Tibial artery (tissue), 4 donors: ENCODE results near the gene RERG.

Experiments
- DNase-seq, 2 donors: peaks; one replicate each; pipeline ENCODE4 v3.0.0-alpha.2; 2019
- H3K27ac ChIP-seq, 2 donors: fragments of 200-600 bp; sonication (generic) in 1 of 2; 1 replicate in 1 of 2; 2 replicates in 1 of 2; pipeline ENCODE4 v1.5.1; 2018 to 2019; ENCODE audit warnings: mild to moderate bottlenecking in 1 of 2
- H3K27me3 ChIP-seq, 2 donors: fragments of 200-600 bp; sonication (generic) in 1 of 2; one replicate each; pipeline versions ENCODE4 v1.5.1 to v1.6.0; 2016 to 2019
- H3K36me3 ChIP-seq, 3 donors: fragments of 200-600 bp; sonication (generic) in 2 of 3; one replicate each; pipeline ENCODE4 v1.5.1; 2016 to 2019; ENCODE audit warnings: mild to moderate bottlenecking in 2 of 3
- H3K4me1 ChIP-seq, 4 donors: fragments of 200-600 bp; sonication (generic) in 2 of 4; 1 replicate in 3 of 4; 2 replicates in 1 of 4; pipeline ENCODE4 v1.5.1; 2016 to 2019
- H3K4me3 ChIP-seq, 2 donors: fragments of 200-600 bp; sonication (generic) in 1 of 2; 1 replicate in 1 of 2; 2 replicates in 1 of 2; pipeline ENCODE4 v1.5.1; 2018 to 2019; ENCODE audit warnings: mild to moderate bottlenecking in 2 of 2
- H3K9me3 ChIP-seq, 3 donors: fragments of 200-600 bp; sonication (generic) in 1 of 3; one replicate each; pipeline ENCODE4 v1.5.1; 2016 to 2019
- CTCF ChIP-seq, 2 experiments: fragments of 200-600 bp in 1 of 2; fragments of 450-650 bp in 1 of 2; IDR thresholded peaks; one replicate each; pipeline ENCODE4 v1.5.1; 2017 to 2019; ENCODE audit warnings: antibody characterized with exemption in 2 of 2, mild to moderate bottlenecking in 1 of 2, moderate library complexity in 1 of 2
- intact Hi-C: fragments of 100-400 bp; cut with DNase I; formaldehyde crosslinking; loops from one replicate; pipeline ENCODE4 v1.15.0; 2023; ENCODE audit warnings: low total_unique reads

The RERG gene

GRCh38 chr12:15208871-15209656 lies 12.2 kb downstream of the RERG start:
- intact Hi-C loops, result no loop called here
- H3K4me3 ChIP-seq, result no peak overlapping the region

DNA sequence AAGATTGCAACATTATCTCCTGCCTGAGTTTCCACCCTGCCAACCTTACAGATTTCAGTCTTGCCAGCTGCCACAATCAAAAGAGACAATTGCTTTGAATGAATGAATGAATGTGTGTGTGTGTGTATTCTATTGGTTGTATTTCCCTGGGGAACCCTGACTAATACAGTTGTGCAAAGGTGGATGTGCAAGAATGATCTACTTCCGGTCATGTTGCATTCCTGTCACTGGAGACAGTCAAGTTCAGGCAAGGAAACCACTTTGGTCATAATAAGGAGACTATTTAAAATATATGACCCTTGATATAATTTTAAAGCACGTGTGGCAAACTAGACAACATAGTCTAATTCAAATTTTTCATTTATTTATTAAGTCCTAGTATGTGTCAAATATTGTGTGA lies 13.1 kb downstream of the RERG start:
- no peaks in the 10 kb centered on the region for H3K36me3 ChIP-seq
- peak; percentile 46 to 58 for TF ChIP-seq CTCF (IDR thresholded peaks at IDR 0.05)
- H3K27ac ChIP-seq, result peak overlapping the region; percentile 80 to 81
- intact Hi-C loops, result no loop called here
- H3K4me3 ChIP-seq, result no peak overlapping the region
- peaks cover 0 to 95% (median 47%) of the 10 kb centered on the region in 4 donors for H3K4me1 ChIP-seq
- no peak for DNase-seq
- H3K27me3 ChIP-seq, result no peaks in the 10 kb centered on the region
- no peaks in the 10 kb centered on the region for H3K9me3 ChIP-seq

More at GRCh38 chr12:15208871-15209656, 12.2 kb downstream of the RERG start:
- Histone ChIP-seq H3K27ac (peak overlapping the region; percentile 80 to 81), H3K4me1 (peaks cover 0 to 95% (median 54%) of the 10 kb centered on the region in 4 donors), H3K9me3 (no peaks in the 10 kb centered on the region), H3K27me3 (no peaks in the 10 kb centered on the region), H3K36me3 (no peaks in the 10 kb centered on the region)
- no peak for DNase-seq
- TF ChIP-seq CTCF (IDR thresholded peaks at IDR 0.05), result no peak

DNA sequence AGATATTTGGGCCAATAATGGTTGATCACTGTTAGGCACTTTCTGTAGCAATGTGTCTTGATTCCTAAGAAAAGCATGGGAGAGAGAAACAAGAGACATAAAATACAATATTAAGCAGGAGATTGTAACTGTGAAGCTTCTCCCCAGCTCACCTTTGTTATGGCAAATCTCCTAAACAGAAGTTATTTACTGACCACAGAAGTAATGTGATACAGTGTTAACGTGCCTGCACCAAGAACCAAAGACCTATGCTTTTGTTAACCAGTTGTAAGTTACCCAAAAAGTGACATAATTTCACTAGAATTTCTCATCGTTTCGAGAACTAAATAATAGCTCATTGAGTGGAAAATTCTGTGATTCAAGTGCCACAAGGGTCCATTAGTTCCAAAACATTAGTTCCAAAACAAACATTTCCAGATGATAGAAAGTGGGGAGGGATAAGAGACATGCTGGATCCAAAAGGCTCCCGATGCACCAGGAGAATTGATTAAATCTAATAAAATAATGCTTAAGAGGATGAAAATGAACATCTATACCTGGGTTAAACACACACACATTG lies 14.3 kb downstream of the RERG start:
- peaks cover 0 to 97% (median 46%) of the 10 kb centered on the region in 4 donors for H3K4me1 ChIP-seq
- H3K27ac ChIP-seq, result peak overlapping the region; percentile 80 to 81
- intact Hi-C loops, result no loop called here
- H3K9me3 ChIP-seq, result no peaks in the 10 kb centered on the region
- no peak for TF ChIP-seq CTCF (IDR thresholded peaks at IDR 0.05)
- H3K36me3 ChIP-seq, result no peaks in the 10 kb centered on the region
- DNase-seq, result no peak
- no peaks in the 10 kb centered on the region for H3K27me3 ChIP-seq
- H3K4me3 ChIP-seq, result no peak overlapping the region

DNA sequence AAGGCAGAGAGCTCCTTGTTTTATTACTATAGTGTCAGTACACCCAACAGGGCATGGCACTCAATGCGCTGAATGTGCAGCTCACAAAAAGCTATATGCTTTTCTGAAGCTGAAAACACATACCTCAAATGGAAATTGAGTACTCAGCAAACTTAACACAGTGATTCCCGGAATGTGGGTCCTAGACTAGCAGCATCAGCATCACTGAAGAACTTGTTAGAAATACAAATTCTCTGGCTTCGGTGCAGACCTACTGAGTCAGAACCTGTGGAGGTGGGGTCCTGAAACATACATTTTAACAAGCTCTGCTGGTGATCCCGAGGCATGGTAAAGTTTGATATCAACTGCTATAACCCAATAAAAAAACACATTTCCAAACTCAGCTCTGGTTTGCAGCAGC lies 14.9 kb downstream of the RERG start:
- no peaks in the 10 kb centered on the region for H3K9me3 ChIP-seq
- peak overlapping the region; percentile 80 to 81 for H3K27ac ChIP-seq
- intact Hi-C loops, result no loop called here
- H3K36me3 ChIP-seq, result no peaks in the 10 kb centered on the region
- H3K4me1 ChIP-seq, result peaks cover 0 to 97% (median 45%) of the 10 kb centered on the region in 4 donors
- TF ChIP-seq CTCF (IDR thresholded peaks at IDR 0.05), result no peak
- H3K27me3 ChIP-seq, result no peaks in the 10 kb centered on the region
- no peak overlapping the region for H3K4me3 ChIP-seq
- DNase-seq, result no peak

DNA sequence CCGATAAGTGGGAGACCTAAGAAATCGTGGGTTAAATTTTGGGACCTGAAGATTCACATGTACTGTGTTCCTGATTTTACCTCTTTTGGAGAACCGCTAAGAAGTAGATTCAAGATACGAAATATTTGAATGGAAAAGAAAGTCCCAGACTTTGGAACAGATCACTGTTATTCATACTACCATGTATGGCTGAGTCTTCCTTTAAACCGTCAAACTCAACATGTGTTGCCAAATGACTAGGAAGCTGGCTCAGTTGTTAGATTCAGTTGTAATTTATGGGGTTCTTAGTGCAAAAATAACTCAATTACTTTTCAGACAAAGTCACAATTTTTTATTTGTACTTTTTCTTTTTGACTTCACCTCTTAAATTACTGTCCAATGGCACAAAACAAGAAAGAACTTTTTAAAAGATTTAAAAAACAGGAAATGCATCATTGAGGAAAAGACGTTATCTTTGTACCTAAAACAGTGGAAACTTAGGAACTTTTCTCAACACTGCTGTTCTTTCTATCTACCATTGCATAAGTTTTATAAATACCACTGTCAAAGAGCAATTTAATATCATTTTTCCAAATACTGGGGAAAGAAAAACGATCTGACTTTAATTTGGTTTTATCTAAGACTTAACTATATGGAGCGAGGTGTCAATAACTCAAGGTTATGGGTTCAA lies 15.7 kb downstream of the RERG start:
- intact Hi-C loops, result no loop called here
- Histone ChIP-seq H3K27me3 (no peaks in the 10 kb centered on the region), H3K9me3 (no peaks in the 10 kb centered on the region), H3K4me1 (peaks cover 0 to 97% (median 44%) of the 10 kb centered on the region in 4 donors), H3K27ac (peak overlapping the region; percentile 80 to 81), H3K36me3 (no peaks in the 10 kb centered on the region), H3K4me3 (no peak overlapping the region)
- no peak for DNase-seq
- TF ChIP-seq CTCF (IDR thresholded peaks at IDR 0.05), result no peak
